ENCODE results near the gene FPR1.

FPR1 gene

GRCh38 chr19:51786646-51787494 lies 35.2 kb upstream of the FPR1 start:
- TF ChIP-seq GATA2 (IDR thresholded peaks at IDR 0.05; ENCODE audit: low read depth, low read length) (no peak), GATA3 (IDR thresholded peaks at IDR 0.05; ENCODE audit: low read depth, low read length) (no peak)

- TF ChIP-seq GATA2 (IDR thresholded peaks at IDR 0.05; ENCODE audit: low read depth, low read length) = no peak
- no peak for TF ChIP-seq GATA3 (IDR thresholded peaks at IDR 0.05; ENCODE audit: low read depth, low read length)
Observed at GRCh38 chr19:51784922-51785690, 33.4 kb upstream of the FPR1 start.

DNA sequence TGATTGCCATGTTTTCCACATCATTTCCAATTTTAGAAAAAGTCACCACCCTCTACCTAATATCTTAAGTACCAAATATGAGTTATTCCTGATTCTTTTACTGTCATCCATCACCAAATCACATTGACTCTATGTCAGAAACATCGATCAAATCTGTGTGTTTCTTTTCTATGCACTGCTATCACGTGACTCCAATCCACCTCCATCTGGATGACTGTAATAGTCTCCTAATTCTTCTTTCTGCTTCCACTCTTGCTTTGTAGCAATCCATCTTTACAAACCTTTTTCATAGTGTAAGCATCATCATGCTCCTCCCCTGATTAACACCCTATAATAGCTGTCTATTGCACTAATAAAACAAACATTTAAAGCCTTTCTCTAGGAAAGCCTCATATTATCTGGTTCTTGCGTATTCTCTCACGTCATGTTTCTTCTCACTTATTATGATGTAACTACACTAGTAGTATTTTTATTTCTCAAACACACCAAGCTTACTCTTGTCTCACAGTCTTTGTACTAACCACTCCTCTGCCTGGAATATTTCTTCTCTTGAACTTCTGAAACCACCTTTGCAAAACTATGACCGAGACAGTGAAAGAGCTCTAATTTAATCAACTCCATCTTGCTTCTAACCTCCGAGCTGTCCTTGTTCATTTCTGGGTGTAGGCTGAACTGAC lies 32.6 kb upstream of the FPR1 start:
- TF ChIP-seq GATA3 (IDR thresholded peaks at IDR 0.05; ENCODE audit: low read depth, low read length) = no peak
- no peak for TF ChIP-seq GATA2 (IDR thresholded peaks at IDR 0.05; ENCODE audit: low read depth, low read length)

GRCh38 chr19:51783372-51783771 lies 31.7 kb upstream of the FPR1 start:
- no peak for TF ChIP-seq GATA2 (IDR thresholded peaks at IDR 0.05; ENCODE audit: low read depth, low read length)
- TF ChIP-seq GATA3 (IDR thresholded peaks at IDR 0.05; ENCODE audit: low read depth, low read length) = no peak

GRCh38 chr19:51781999-51782398 lies 30.3 kb upstream of the FPR1 start:
- TF ChIP-seq GATA3 (IDR thresholded peaks at IDR 0.05; ENCODE audit: low read depth, low read length) = no peak
- TF ChIP-seq GATA2 (IDR thresholded peaks at IDR 0.05; ENCODE audit: low read depth, low read length) = no peak

- no peak for TF ChIP-seq GATA2 (IDR thresholded peaks at IDR 0.05; ENCODE audit: low read depth, low read length)
- no peak for TF ChIP-seq GATA3 (IDR thresholded peaks at IDR 0.05; ENCODE audit: low read depth, low read length)
Observed at GRCh38 chr19:51780270-51780669, 28.6 kb upstream of the FPR1 start.

DNA sequence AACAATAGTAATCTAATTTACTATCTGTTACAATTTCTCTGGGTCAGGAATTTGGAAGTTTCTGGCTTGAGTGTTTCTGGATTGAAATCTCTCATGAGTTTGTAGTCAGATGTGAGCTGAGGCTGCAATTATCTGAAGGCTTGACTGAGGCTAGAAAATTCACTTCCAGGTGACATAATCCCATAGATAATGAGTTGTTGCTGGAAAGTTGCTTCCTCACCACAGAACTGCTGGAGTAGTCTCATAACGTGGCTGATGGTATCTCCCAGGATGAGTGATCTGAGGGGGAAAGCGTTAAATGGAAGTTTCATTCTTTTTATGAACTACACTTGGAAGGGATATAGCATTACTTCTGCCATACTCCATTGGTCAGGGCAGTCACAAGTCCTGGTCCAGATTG lies 28.0 kb upstream of the FPR1 start:
- TF ChIP-seq GATA2 (IDR thresholded peaks at IDR 0.05; ENCODE audit: low read depth, low read length) (no peak), GATA3 (IDR thresholded peaks at IDR 0.05; ENCODE audit: low read depth, low read length) (no peak)

DNA sequence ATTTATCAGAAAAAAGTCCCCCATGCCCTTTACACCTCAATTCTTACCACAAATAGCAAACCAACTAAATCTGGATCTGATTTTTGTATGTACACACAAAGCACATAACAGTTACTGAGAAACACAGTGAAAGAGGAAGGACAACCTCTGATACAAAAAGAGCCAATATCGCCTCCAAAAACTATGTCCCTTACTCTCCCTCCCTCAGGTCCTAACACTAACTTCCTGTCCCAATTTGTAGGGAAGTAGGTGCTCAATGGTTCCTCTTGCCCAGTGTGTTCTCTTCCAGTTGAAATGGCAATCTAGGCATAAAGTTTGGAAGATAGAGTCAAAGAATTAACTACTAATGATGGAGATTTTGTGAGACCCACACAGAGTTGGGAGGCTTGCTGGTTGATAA lies 27.5 kb upstream of the FPR1 start:
- TF ChIP-seq GATA3 (IDR thresholded peaks at IDR 0.05; ENCODE audit: low read depth, low read length) = no peak
- TF ChIP-seq GATA2 (IDR thresholded peaks at IDR 0.05; ENCODE audit: low read depth, low read length) = no peak

- no peak for TF ChIP-seq GATA2 (IDR thresholded peaks at IDR 0.05; ENCODE audit: low read depth, low read length)
- no peak for TF ChIP-seq GATA3 (IDR thresholded peaks at IDR 0.05; ENCODE audit: low read depth, low read length)
Observed at GRCh38 chr19:51777570-51778462, 26.1 kb upstream of the FPR1 start.

DNA sequence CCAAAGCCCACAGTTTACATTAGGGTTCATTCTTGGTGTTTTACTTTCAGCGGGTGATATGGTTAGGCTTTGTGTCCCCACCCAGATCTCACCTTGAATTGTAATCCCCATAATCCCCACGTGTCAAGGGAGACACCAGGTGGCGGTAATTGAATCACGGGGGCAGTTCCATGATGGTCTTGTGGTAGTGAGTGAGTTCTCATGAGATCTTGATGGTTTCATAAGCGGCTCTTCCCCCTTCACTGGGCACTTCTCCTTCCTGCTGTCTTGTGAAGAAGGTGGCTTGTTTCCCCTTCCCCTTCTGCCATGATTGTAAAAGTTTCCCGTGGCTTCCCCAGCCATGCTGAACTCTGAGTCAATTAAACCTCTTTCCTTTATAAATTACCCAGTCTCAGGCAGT lies 21.3 kb upstream of the FPR1 start:
- TF ChIP-seq GATA2 (IDR thresholded peaks at IDR 0.05; ENCODE audit: low read depth, low read length) = no peak
- TF ChIP-seq GATA3 (IDR thresholded peaks at IDR 0.05; ENCODE audit: low read depth, low read length) = no peak

DNA sequence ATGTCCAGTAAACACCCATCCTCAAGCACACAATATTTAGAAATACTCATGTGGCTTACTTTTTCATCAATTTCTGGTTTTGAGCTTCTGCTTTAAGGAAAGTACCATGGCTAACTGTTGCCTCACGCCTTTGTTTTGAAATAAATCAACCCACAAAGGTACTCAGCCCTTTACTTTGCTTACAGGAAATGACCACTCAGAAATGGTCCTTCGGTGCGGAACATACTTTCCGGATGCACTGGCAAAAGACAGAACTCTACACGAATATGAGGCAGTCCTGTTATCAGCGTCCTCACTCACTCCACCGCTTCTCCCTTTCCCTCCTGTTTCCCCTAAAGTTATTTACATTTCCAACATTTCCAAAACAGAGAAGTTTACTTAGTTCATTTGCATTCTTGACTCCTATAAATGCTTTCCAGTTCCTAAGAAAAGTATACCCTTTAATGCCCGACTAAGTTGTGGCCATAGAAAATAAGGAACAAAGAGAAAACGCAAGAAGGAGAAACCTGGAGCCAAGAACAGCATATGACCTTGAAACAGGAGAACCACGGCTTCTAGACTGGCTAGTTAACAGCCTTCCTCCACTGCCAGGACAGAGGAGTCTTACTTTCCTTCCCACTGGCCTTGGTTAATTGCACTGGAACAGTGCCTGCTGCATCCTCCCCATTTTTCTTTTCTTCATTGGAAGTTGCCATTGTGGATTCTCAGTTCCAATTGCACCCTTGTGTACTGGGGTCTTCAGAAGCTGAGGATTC lies 19.9 kb upstream of the FPR1 start:
- TF ChIP-seq GATA3 (IDR thresholded peaks at IDR 0.05; ENCODE audit: low read depth, low read length) (no peak), GATA2 (IDR thresholded peaks at IDR 0.05; ENCODE audit: low read depth, low read length) (no peak)

DNA sequence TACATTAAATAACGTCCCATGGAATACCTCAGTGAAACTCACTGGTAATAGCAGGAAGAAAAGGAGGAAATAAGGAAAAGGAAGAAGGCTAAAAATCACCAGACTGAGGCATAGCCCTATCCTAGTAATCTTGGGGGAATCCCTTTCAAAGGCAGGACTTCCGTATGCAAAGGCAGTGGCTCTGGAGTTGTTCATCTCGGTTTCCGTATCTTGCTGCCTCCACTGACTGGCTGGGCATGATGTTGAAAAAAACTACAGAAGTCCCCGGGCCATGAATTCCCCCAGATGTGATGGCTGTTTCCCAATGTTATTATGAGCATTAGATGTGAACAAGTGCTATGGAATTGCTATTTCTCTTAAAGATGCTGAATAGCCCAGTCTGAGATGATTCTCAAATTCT lies 14.8 kb upstream of the FPR1 start:
- no peak for TF ChIP-seq GATA3 (IDR thresholded peaks at IDR 0.05; ENCODE audit: low read depth, low read length)
- no peak for TF ChIP-seq GATA2 (IDR thresholded peaks at IDR 0.05; ENCODE audit: low read depth, low read length)

DNA sequence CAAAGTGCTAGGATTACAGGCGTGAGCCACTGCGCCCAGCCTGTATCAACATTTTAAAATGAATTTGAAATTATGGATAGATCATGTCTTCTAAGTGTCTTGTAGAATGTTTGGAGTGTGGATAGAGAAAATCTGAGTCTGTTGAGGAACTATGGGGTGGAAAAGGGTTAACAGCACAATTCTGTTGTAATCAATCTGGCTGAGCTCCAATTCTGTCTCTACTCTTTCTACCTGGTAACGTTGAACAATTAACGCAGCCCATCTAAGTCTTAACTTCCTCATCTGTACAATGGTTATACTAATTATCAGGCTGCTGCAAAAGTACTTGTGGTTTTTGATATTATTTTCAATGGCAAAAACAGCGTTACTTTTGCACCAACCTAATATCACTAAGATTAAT lies 13.4 kb upstream of the FPR1 start:
- no peak for TF ChIP-seq GATA2 (IDR thresholded peaks at IDR 0.05; ENCODE audit: low read depth, low read length)
- TF ChIP-seq GATA3 (IDR thresholded peaks at IDR 0.05; ENCODE audit: low read depth, low read length) = no peak

All from SH-SY5Y (cell line).